ENCODE measurements around the gene SLIT3.

DNA sequence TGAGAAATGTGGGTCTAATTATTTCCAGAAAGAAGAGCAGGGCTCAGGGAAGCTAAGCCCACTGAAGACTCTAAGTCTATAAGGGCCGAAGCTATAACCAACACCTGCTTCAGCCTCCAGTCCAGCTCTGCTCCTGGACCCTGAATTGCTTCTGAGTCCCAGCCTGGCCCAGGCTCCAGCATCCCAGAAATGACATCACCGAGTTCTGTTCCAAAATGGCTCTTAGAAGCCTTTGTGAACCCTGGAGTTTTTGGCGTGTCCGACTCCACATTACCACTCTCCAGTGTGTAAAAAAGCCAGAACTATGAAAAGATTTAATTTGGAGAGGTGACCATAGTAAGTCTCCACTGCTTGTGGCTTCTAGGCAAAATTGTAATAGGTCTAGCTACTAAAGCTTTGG, 289.9 kb downstream of the SLIT3 start:
- no peak for TF ChIP-seq POLR2AphosphoS5 (IDR thresholded peaks at IDR 0.05)
- no peak for TF ChIP-seq CTCF (IDR thresholded peaks at IDR 0.05)
- no peak for TF ChIP-seq EP300 (IDR thresholded peaks at IDR 0.05)

All from stomach (tissue), 4 donors.